Brain microvascular endothelial cell (primary cell): ENCODE data around the gene LSM14B.
A peak's percentile ranks its signal among the peaks of the same experiment; 100 is the strongest.

Experiments
- DNase-seq: peaks from one replicate; pipeline ENCODE4 v3.0.0-alpha.2; 2020
- H3K27ac ChIP-seq: fragments of 250-450 bp; sonication (Bioruptor Pico); 2 replicates; pipeline ENCODE4 v1.5.1; 2020; ENCODE audit warnings: mild to moderate bottlenecking, moderate library complexity
- H3K27me3 ChIP-seq: fragments of 250-450 bp; sonication (Bioruptor Pico); replicated peaks from 2 replicates; pipeline ENCODE4 v1.5.1; 2020; ENCODE audit warnings: mild to moderate bottlenecking
- H3K36me3 ChIP-seq: fragments of 250-450 bp; sonication (Bioruptor Pico); replicated peaks from 2 replicates; pipeline ENCODE4 v1.5.1; 2020; ENCODE audit warnings: mild to moderate bottlenecking
- H3K4me3 ChIP-seq: 2 replicates; pipeline ENCODE4 v1.5.1; 2011; ENCODE audit warnings: low read depth, mild to moderate bottlenecking, control low read depth, low read length, moderate library complexity
- in situ Hi-C: cut with HindIII; loops from 2 replicates; pipeline ENCODE4 v1.10.0; 2017; ENCODE audit warnings: low sequenced_read_pairs, low pct_ligation_motif_present
- TF ChIP-seq, protein P1 (sequence below): IDR thresholded peaks from 2 replicates; pipeline ENCODE4 v1.5.1; 2011; ENCODE audit warnings: low read depth, mild to moderate bottlenecking, moderate library complexity, low read length, control low read depth, inconsistent platforms; ENCODE audit errors: missing control alignments

The LSM14B gene

DNA sequence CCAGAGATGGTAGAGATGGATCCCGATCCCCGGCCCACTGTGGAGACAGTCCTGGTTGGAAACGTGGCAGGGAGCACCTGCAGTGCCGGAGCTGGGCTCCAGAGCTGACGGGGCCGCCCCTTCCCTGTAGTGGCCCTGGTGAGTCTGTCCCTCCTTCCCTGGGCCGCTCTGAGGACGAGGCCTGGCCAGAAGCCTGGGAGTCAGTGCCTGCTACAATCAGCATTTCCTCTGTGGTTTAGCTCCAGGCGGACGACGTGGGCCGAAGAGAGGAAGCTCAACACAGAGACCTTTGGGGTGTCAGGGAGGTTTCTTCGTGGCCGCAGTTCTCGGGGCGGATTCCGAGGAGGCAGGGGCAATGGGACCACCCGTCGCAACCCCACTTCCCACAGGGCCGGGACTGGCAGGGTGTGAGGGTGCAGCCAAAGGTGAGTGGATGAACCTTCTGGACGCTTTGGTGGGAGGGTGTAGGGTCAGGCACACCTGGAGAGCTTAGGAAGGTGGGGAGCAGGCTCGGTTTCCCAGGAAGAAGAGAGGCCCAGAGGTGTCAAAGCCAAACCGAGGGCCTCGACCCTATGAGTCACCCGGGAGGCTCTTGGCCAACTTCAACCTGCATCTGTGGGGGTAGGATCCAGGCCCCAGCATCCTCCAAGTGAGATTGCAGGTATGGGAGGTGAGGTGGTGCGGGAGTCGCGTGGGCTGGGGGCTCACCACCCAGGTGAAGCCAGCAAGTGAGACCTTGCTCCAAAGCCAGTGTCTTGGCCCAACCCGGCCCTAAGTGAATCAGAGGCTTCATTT lies 11.0 kb downstream of the LSM14B start:
- Histone ChIP-seq H3K27ac (no peak overlapping the region), H3K4me3 (no peak overlapping the region), H3K36me3 (peaks cover 79% of the 10 kb centered on the region), H3K27me3 (no peaks in the 10 kb centered on the region)
- in situ Hi-C loops = no loop called here
- TF ChIP-seq, protein P1, sequence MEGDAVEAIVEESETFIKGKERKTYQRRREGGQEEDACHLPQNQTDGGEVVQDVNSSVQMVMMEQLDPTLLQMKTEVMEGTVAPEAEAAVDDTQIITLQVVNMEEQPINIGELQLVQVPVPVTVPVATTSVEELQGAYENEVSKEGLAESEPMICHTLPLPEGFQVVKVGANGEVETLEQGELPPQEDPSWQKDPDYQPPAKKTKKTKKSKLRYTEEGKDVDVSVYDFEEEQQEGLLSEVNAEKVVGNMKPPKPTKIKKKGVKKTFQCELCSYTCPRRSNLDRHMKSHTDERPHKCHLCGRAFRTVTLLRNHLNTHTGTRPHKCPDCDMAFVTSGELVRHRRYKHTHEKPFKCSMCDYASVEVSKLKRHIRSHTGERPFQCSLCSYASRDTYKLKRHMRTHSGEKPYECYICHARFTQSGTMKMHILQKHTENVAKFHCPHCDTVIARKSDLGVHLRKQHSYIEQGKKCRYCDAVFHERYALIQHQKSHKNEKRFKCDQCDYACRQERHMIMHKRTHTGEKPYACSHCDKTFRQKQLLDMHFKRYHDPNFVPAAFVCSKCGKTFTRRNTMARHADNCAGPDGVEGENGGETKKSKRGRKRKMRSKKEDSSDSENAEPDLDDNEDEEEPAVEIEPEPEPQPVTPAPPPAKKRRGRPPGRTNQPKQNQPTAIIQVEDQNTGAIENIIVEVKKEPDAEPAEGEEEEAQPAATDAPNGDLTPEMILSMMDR = no peak
- DNase-seq = no peak

DNA sequence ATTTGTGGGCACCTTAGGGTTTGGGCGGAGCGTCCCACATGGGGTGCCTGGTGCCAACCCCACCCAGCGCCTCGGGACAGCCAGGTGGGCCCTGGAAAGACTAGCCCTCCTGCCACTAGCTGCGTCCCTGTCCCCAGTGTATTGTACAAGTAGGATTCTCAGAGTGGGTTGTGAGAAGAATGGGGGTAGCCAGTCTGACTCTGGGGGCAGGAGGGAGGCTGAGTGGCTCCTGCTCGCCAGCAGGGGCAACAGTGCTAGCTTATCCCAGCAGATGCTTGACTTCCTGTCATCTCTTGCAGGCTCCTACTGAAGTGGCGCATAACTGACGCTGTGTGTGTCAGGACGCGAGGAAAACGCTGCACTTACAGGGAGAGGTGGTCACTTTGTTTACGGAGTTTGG lies 11.6 kb downstream of the LSM14B start:
- no peak overlapping the region for H3K4me3 ChIP-seq
- DNase-seq = no peak
- TF ChIP-seq, protein P1 = peak; percentile 46
- in situ Hi-C loops = no loop called here
- H3K27me3 ChIP-seq = no peaks in the 10 kb centered on the region
- peaks cover 83% of the 10 kb centered on the region for H3K36me3 ChIP-seq
- H3K27ac ChIP-seq = no peak overlapping the region

- Histone ChIP-seq H3K36me3 (peaks cover 84% of the 10 kb centered on the region), H3K4me3 (no peak overlapping the region), H3K27me3 (no peaks in the 10 kb centered on the region), H3K27ac (no peak overlapping the region)
- no peak for DNase-seq
- in situ Hi-C loops = no loop called here
- TF ChIP-seq, protein P1 = no peak
Measured at GRCh38 chr20:62134735-62135231, 12.5 kb downstream of the LSM14B start.

DNA sequence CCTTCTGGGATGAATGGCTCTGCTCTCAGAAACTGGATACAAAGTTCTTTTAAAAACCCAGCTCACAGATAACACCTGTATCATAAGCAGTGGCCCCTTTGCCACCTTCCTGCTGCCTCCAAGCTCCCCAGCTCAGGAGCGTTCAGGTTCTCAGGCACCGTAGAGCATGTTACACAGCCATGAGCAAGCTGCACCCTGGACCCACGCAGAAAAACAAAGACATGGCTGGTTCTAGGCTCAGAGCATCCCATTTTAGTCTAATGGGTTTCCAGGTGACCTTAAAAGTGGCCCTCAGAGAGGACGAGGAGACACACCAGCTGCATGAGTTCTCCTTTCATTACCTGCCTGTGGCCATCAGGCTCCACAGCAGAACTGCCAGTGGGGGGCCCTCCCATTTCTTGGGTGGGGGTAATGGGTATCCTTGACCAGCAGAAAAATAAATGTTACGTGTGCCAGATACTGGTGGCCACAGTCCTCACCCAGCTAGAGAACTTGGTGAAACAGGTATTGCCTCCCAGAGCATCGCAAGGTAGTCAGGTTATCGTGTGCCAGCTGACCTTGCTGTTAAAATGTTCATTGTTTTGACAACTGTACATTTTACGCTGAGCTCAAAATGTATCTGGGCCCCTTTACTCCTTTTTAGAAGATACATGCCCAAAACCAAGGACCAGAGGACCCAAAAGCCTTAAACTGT lies 13.4 kb downstream of the LSM14B start:
- no peaks in the 10 kb centered on the region for H3K27me3 ChIP-seq
- TF ChIP-seq, protein P1 = no peak
- DNase-seq = no peak
- H3K4me3 ChIP-seq = no peak overlapping the region
- no peak overlapping the region for H3K27ac ChIP-seq
- H3K36me3 ChIP-seq = peaks cover 84% of the 10 kb centered on the region
- in situ Hi-C loops = no loop called here

- TF ChIP-seq, protein P1 = peak; percentile 94
- Histone ChIP-seq H3K27me3 (no peaks in the 10 kb centered on the region), H3K36me3 (peaks cover 77% of the 10 kb centered on the region), H3K27ac (no peak overlapping the region), H3K4me3 (no peak overlapping the region)
- peak; percentile 59 for DNase-seq
- in situ Hi-C loops = no loop called here
Measured at GRCh38 chr20:62136283-62137091, 14.2 kb downstream of the LSM14B start.
